Measurements from ENCODE around the gene EDEM3.

- TF ChIP-seq POLR2AphosphoS5 (IDR thresholded peaks at IDR 0.05; ENCODE audit: low read depth, low read length), result no peak
- TF ChIP-seq TAF1 (IDR thresholded peaks at IDR 0.05; ENCODE audit: borderline replicate concordance, insufficient read depth, low read length), result no peak
- TF ChIP-seq SIN3A (IDR thresholded peaks at IDR 0.05; ENCODE audit: borderline replicate concordance, insufficient read depth, low read length), result no peak
- no peak for TF ChIP-seq REST (IDR thresholded peaks at IDR 0.05; ENCODE audit: insufficient read depth in 1 of 2, low read depth in 2 of 2, low read length in 2 of 2)
These were observed 81.4 kb downstream of the EDEM3 start for GRCh38 chr1:184673305-184673704.
